Epithelial cell of proximal tubule (primary cell): ENCODE measurements around the gene RAD51B. TPM values are rescaled to one million over a fixed set of nuclear protein-coding genes. Genes with fewer than 3 reads are reported as not detected.

Source experiments
- DNase-seq: peaks from one replicate; pipeline ENCODE4 v3.0.0-alpha.2; 2011; ENCODE audit warnings: low read depth
- H3K4me3 ChIP-seq: 2 replicates; pipeline ENCODE4 v1.5.1; 2011; ENCODE audit warnings: low read depth, mild to moderate bottlenecking, low read length
- total RNA-seq: library from RNA; depleted of rRNA; stranded (reverse); fragments of >200 nt; gene quantifications from 2 replicates; pipeline ENCODE4 v1.2.3, GENCODE V29; 2015
- TF ChIP-seq, protein P1 (sequence below): conservative IDR thresholded peaks from 2 replicates; pipeline ENCODE4 v1.5.1; 2012; ENCODE audit warnings: low read depth, mild to moderate bottlenecking, low read length

RAD51B gene
- total RNA-seq, 1 donor from 2014 or later, result 6.3 TPM

DNA sequence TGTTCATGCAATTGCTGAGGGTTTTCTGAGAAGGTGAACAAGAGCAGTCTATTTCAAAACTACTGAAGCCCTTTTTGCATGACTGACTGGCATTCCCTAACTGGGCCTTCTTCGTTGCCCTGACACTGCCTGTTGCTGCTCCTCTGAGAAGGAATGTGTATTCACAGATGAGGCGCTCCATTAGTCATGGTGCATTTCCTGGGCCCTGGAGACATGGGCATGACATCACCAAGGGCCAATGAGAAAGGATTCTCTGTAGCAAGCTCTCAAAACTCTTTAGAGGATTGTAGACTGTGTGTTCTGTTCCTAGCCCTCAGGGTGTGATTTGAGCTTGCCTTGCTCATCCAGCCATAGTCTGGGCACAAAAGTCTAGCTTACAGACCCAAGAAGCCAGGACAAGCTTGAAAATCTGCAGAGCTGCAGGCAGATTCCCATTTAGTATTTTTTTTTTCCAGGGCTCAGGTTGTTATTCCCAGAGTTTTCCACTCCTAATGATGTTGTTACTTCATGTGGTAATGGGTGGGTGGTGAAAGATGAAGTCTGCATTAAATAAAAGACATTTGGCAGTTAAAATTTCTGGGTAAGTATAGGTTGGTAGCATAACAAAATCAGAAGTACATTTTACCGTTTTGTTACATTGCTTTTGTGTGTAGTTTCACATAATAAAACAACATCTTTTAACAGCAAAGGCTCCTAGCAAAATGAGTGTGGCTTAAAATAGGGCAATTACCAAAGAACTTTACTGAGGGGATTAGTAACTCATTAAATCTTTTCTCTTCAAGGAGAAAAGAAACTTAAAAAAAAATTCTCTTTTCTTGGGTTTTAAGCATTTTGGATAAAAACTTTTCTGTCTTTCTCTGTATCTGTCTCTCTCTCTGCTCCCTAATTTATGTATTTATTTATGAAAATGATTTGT, 318.4 kb downstream of the RAD51B start:
- peak overlapping the region; percentile 6 for H3K4me3 ChIP-seq
- DNase-seq, result peak; percentile 99
- TF ChIP-seq, protein P1, sequence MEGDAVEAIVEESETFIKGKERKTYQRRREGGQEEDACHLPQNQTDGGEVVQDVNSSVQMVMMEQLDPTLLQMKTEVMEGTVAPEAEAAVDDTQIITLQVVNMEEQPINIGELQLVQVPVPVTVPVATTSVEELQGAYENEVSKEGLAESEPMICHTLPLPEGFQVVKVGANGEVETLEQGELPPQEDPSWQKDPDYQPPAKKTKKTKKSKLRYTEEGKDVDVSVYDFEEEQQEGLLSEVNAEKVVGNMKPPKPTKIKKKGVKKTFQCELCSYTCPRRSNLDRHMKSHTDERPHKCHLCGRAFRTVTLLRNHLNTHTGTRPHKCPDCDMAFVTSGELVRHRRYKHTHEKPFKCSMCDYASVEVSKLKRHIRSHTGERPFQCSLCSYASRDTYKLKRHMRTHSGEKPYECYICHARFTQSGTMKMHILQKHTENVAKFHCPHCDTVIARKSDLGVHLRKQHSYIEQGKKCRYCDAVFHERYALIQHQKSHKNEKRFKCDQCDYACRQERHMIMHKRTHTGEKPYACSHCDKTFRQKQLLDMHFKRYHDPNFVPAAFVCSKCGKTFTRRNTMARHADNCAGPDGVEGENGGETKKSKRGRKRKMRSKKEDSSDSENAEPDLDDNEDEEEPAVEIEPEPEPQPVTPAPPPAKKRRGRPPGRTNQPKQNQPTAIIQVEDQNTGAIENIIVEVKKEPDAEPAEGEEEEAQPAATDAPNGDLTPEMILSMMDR, result no peak

DNA sequence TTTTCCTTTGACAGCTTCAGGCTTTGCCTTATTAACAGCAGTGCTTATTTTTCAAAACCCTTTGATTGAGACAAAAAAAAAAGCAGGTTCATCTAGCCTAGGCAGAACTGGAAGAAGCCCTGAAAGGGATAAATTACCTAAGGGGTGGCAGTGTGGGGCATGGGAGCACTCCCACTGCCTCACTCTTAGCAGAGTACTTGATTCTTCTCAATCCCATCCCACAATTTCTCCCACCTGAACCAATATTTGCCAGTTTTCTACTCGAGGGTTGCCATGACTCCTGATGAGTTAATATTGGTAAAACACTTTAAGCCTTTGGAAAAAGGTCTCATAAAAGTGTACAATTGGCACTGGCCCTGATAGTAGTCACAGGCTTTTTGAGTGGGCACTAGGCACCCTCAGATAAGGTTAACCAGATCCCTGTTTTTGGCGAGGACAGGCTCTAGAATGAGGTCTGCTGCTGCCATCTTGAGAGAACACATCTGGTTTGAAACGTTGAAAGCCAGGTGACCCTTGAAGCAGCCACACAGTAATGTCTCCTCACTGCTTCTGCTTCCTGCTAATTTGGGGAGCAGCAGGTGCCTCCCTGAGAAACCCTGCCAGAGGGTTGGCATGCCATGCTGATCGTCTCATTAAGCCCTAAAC, 320.0 kb downstream of the RAD51B start:
- TF ChIP-seq, protein P1, result no peak
- DNase-seq, result no peak
- H3K4me3 ChIP-seq, result no peak overlapping the region

DNA sequence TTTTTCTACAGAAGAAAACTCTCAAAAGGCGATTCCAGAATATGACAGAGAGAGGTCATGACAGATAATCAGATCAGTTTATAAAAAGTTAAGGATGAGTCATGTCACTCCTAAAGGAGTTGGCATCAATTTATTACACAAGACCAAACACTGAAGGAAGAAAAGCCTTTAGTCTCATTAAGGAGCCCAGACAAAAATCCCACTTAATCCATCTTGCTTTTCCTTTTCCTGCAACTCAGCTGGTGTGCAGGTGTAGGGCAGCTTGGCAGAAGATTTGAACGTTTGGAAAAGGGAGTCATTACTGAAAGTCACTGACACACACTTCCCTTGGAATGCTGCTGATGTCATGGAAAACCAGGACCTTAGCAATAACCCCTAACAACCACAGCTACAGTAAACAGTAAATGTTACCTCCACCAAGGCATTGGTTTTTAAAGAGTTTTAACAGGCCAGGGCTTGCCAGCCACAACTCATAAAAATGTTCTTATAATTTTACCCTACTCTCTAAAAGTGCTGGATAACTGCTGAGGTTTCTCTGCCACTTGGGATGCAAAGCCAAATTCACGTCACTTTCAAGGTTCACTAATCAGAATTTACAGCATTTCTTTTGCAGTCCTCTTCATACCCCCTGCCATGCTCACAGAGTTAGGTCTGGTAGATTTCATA, 320.6 kb downstream of the RAD51B start:
- TF ChIP-seq, protein P1, result no peak
- no peak overlapping the region for H3K4me3 ChIP-seq
- peak; percentile 99 for DNase-seq

DNA sequence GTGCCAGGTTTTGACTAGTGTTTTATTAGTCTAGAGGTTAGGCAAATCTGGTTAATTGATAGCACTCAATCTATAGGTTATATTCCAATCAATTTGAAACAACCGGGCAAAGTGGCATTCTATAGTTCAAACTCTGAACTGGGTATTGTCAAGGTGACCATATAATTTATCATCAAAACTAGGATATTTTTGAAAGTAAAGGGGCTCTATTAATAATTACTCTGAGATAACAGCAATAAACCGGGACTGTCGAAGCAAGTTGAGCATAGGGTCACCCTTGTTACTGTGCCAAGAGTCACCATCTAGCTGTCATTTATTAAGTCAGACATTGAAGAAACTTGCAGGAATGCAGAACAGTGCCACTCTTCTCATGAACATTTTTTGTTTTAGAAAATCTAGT, 321.2 kb downstream of the RAD51B start:
- TF ChIP-seq, protein P1, result no peak
- H3K4me3 ChIP-seq, result no peak overlapping the region
- no peak for DNase-seq

DNA sequence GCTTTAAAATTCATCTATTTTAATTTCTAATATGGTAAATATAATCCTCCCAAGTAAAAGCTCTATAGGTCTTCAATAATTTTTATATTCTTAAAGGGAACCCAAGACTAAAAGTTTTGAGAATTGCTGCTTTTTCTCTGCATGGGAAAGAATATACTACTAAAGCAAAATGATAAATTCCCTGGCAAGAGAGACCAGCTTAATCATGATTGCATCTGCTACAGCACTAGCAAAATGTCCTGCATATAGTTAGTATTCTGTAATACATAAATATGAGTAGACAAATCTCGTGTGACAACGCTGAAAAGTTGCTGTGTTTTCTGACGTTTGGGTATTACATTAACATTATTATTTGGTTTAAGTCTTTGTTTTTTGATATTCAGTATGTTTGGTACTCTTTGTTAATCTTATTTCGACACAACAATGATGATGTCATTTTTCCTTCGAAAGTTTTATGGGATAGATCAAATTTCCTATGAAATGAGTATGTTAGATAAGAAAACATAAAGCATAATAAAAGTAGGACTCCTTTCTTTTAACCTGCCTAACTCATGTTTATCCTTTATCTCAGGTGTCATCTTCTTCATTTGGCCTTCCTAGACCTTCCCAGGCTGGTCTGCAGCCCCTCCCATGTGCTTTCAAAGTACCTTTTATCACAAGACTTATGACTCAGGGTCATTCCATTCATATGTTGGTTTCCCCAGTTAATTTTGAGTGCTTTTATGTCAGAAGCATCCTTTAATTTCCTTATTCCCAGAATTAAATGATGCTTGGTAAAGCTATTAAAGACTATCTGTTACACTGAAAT, 321.9 kb downstream of the RAD51B start:
- no peak for DNase-seq
- TF ChIP-seq, protein P1, result no peak
- no peak overlapping the region for H3K4me3 ChIP-seq

DNA sequence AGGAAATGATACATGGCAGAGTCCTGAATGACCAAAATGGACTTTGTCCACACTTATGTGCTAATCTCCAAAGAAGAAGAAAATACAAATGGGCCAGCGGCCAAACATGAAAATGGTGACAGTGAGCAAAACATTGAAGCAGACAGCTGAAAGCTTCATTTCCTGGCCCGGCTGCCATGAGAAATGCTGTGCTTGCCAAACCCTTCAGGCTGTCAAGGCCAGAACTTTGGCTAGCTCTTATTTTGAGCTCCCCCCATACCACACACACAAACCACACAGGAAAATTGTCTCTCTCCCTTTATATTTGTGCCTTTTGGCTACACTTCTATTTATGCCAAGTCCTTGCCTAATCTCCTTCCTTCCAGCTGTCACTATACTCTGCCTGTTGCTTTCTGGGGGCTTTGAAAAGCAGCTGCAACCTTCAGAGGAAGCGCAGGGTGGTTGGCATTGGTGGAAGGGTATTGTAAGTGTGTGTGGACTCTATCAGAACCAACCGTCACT, 323.8 kb downstream of the RAD51B start:
- no peak for DNase-seq
- no peak overlapping the region for H3K4me3 ChIP-seq
- TF ChIP-seq, protein P1, result no peak
